NCI-H748 (cell line): Measurements from ENCODE around the gene ALPL.

Experiments used
- DNase-seq: peaks from one replicate; lab custom pipeline; 2025; ENCODE audit not compliant: unreplicated experiment; lab: John Stamatoyannopoulos, UW

The ALPL gene

GRCh38 chr1:21530368-21531016 lies 21.3 kb downstream of the ALPL start:
- DNase-seq: no peak

DNA sequence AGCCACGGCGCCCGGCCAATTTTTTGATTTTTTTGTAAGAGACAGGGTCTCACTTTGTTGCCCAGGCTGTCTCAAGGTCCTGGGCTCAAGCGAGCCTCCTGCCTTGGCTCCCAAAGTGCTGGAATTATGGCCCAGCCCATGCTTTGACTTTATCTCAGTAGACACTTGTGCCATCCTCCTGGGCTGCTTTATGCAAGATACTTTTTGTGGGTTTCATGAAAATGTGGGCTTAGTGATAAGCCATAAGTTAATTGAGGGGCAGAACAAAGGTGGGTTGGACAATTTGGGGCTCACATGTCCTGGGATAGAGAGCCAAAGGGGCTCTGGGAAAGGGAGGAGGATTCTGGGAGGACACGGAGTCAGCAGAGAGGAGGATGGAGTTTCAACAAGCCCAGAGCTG lies 22.0 kb downstream of the ALPL start:
- DNase-seq: no peak

DNA sequence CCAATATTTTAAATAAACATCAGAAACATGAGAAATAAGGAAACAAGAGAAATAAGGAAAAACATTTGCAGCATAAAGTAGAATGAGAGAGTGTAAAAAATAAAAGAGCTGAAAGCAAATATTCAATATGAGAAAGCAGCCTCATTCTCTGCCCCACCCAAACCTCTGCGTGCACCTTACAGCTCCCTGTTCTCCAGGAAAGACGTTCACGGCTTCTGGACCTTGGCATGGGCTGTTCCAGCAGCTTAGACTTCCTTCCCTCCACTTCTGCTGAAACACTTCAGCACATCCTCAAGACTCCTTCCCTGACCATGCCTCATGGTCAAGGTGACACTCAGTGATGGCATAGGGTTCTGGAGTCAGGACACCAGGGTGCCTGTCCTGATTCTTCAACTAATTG lies 23.3 kb downstream of the ALPL start:
- no peak for DNase-seq

GRCh38 chr1:21532992-21533534 lies 23.8 kb downstream of the ALPL start:
- no peak for DNase-seq

DNA sequence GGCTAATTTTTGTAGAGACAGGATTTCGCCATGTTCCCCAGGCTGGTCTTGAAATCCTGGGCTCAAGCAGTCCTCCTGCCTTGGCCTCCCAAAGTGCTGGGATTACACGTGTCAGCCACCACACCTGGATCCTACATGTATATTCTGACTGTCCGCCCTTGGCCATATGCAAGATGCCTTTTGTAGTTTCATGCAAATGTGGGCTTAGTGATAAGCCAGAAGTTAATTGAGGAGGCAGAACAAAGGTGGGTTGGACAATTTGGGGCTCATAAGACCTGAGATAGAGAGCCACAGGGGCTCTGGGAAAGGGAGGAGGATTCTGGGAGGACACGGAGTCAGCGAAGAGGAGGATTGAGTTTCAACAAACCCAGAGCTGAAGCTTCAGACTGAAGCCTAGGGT lies 24.9 kb downstream of the ALPL start:
- DNase-seq: no peak

- DNase-seq: peak; percentile 22
Observed at GRCh38 chr1:21534674-21535378, 25.6 kb downstream of the ALPL start.

GRCh38 chr1:21536218-21536617 lies 27.0 kb downstream of the ALPL start:
- no peak for DNase-seq

DNA sequence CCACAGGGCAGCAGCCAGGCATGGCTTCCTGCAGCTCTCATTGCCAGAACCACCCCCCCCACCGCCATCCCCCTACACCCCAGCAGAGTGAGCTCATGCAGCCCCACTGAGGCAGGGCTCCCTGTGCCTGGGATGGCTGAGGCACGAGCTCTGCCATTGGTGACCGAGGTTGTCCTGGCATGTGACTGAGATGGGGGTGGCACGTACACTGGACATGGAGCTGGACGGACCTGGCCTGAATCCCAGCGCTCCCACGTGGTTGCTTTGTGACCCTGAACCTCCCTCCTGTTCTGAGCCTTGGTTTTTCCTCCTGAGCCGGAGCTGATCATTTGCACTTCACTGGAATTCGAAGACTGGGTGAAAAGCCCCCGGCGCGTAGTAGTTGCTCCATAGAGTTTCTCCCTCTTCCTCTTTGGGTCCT lies 28.3 kb downstream of the ALPL start:
- DNase-seq: no peak

DNA sequence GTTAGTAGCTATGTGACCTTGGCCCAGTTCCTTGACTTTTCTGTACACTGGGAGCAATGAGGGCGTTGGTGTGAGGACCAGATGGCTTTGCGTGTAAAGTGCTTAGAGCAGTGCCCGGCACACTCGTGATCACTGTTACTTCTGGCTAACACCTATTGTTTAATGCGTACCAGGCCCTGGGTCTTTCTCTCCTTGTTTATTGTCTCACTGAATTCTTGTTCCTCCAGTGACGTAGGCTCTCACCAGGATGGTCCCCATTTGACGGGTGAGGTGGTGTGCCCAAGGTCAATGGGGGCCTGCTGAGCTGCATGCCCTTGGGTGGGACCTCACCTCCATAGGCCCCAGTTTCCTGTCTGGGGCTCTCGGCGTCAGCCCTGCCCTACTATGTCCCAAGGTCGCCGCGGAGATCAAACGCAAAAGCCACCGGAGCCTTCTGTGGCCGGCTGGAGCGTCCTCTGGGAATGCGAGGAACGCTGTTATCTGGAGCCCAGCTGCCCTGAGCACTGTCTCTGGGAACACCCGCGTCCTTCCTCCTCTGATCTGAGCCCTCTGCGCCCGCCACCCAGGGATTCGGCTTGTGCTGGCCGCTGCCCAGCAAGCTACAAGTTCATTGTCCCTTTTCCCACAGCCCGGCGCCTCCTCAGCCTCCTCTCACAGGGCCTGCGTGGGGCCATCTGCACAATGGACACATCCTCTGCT lies 28.9 kb downstream of the ALPL start:
- no peak for DNase-seq

DNA sequence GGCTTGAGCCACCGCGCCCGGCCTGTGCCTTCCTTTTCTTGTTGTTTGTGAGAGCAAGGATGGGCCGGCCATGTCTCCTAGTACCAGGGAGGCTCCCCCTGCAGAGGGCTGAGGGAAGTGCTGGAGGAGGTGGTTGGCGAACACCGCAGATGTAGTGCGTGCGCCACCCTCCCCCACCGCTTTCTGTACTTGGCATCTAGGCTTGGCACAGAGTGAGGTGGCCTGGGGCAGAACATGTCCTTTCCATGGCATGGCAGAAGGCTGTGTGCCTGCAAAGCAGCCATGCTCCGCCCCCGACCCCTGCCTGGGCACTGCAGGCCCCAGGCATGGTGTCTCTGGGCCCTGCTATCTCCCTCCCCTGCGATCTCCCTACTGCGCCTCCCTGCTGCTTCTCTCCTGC lies 30.7 kb downstream of the ALPL start:
- peak; percentile 7 for DNase-seq

DNA sequence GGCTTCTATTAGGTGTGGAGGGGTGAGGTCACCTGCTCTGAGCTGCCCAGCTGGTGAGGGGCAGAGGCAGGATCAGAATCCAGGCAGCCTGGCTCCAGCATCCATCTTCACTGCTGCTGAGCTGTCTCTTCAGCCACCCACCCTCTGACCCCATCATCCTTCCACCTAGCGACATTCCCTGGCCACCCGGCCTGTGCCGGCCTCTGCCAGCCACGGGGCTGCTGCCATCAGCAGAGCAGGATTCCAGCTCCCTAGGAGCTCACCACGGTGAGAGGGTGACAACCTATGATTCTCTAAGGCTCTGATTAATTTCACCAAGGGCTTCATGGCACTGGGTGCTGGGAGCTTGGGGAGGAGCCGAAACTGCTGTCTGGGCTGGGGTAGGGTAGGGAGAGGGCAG lies 32.1 kb downstream of the ALPL start:
- no peak for DNase-seq

GRCh38 chr1:21541835-21542234 lies 32.6 kb downstream of the ALPL start:
- no peak for DNase-seq

GRCh38 chr1:21543598-21543997 lies 34.4 kb downstream of the ALPL start:
- no peak for DNase-seq

DNA sequence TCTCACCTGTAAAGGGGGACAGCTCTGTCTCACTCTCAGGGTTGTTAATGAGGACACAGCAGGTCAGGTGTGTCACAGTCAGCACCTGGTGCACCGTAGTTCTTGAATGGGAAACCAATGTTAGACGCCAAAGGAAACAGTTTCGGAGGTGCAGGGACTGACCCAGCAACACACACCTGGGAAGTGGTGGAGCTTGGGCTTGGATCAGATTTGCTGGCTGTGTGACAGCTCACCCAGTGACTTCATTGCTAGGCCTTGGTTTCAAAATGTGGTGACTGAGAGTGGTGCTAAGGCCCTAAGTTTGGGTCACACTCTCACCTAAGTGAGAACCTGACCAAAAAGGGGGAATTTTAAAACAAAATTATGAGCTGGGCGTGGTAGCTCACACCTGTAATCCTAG lies 34.9 kb downstream of the ALPL start:
- DNase-seq: no peak

- DNase-seq: no peak
Observed at GRCh38 chr1:21546122-21546825, 37.1 kb downstream of the ALPL start.

GRCh38 chr1:21547876-21548275 lies 38.7 kb downstream of the ALPL start:
- DNase-seq: no peak

- no peak for DNase-seq
Observed at GRCh38 chr1:21550097-21550496, 40.9 kb downstream of the ALPL start.

GRCh38 chr1:21550866-21551475 lies 41.7 kb downstream of the ALPL start:
- no peak for DNase-seq

- no peak for DNase-seq
Observed at GRCh38 chr1:21552715-21553114, 43.5 kb downstream of the ALPL start.

DNA sequence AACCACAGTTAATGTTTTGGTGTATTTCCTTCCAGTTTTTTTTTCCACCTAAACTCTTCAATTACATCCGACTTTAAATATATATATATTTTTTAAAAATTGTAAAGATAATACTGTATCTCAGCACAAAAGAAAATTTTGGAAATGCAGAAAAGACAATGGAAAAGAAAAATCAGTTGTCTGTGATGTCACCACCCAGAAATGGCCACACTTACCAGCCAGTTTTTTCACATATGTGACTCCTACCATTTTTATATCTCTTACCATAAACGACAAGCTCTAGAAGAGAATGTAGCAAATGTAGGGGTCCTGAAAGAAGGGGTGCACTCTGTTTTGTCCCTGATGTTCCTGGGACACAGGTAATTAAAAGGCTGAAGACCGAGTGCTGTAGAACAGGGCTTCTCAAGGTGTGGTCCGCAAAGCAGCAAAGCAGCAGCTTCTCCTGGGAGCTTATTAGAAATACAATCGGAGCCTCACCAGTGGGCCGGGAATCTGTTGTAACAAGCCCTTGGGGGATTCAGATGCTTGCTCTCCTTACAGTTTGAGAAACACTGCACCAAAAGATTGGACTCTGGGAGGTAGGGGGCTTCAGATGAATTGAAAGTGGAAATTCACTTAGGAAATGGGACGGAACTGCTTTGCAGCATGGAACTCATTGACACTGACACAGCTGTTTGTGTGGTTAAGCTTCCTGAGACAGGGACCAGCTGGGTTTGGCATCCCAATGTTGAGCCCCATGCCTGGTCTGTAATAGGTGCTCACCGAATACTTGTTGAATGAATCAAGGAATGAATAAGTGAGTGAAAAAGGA lies 44.1 kb downstream of the ALPL start:
- no peak for DNase-seq
